ENCODE data around the gene PDIA5. TPM values are rescaled to one million over a fixed set of nuclear protein-coding genes. Genes with fewer than 3 reads are reported as not detected.
"Not testable (repeated sequence)": the region's sequence is repeated elsewhere in the genome, so short reads cannot be mapped to it uniquely, and the experiment has no call there.

PDIA5 gene
- total RNA-seq, 1 experiment from 2014 or later = 18.5 TPM

GRCh38 chr3:123090728-123091531, 24.1 kb downstream of the PDIA5 start:
- no peak for DNase-seq (ENCODE audit: low spot score)

GRCh38 chr3:123092243-123092642, 25.4 kb downstream of the PDIA5 start:
- no peak for DNase-seq (ENCODE audit: low spot score)

GRCh38 chr3:123093696-123094095, 26.9 kb downstream of the PDIA5 start:
- no peak for DNase-seq (ENCODE audit: low spot score)

- no peak for DNase-seq (ENCODE audit: low spot score)
Observed at GRCh38 chr3:123094516-123095313, 27.9 kb downstream of the PDIA5 start.

- no peak for DNase-seq (ENCODE audit: low spot score)
Observed at GRCh38 chr3:123096126-123096525, 29.3 kb downstream of the PDIA5 start.

- no peak for DNase-seq (ENCODE audit: low spot score)
Observed at GRCh38 chr3:123096731-123097130, 29.9 kb downstream of the PDIA5 start.

- DNase-seq (ENCODE audit: low spot score) = no peak
Observed at GRCh38 chr3:123098426-123099330, 31.9 kb downstream of the PDIA5 start.

- DNase-seq (ENCODE audit: low spot score) = no peak
Observed at GRCh38 chr3:123099331-123100192, 32.7 kb downstream of the PDIA5 start.

GRCh38 chr3:123100193-123100776, 33.5 kb downstream of the PDIA5 start:
- no peak for DNase-seq (ENCODE audit: low spot score)

GRCh38 chr3:123102249-123102648, 35.4 kb downstream of the PDIA5 start:
- DNase-seq (ENCODE audit: low spot score) = no peak

GRCh38 chr3:123102826-123103225, 36.0 kb downstream of the PDIA5 start:
- no peak for DNase-seq (ENCODE audit: low spot score)

GRCh38 chr3:123104550-123104949, 37.7 kb downstream of the PDIA5 start:
- DNase-seq (ENCODE audit: low spot score) = no peak

GRCh38 chr3:123105201-123106189, 38.7 kb downstream of the PDIA5 start:
- DNase-seq (ENCODE audit: low spot score) = no peak

- DNase-seq (ENCODE audit: low spot score) = no peak
Observed at GRCh38 chr3:123110282-123110975, 43.6 kb downstream of the PDIA5 start.

GRCh38 chr3:123110976-123111615, 44.3 kb downstream of the PDIA5 start:
- no peak for DNase-seq (ENCODE audit: low spot score)

- no peak for DNase-seq (ENCODE audit: low spot score)
Observed at GRCh38 chr3:123111640-123112039, 44.8 kb downstream of the PDIA5 start.

- no peak for DNase-seq (ENCODE audit: low spot score)
Observed at GRCh38 chr3:123112232-123112631, 45.4 kb downstream of the PDIA5 start.

- DNase-seq (ENCODE audit: low spot score) = not testable (repeated sequence)
Observed at GRCh38 chr3:123112656-123113055, 45.8 kb downstream of the PDIA5 start.
